Germinal center (tissue), 1 donor: ENCODE measurements around the gene PPP1CC.
"Not testable (repeated sequence)": the region's sequence is repeated elsewhere in the genome, so short reads cannot be mapped to it uniquely, and the experiment has no call there.

Experiments used
- DNase-seq: peaks from one replicate; pipeline ENCODE4 v3.0.0; 2012; ENCODE audit warnings: mixed read lengths, low spot score

The PPP1CC gene

DNA sequence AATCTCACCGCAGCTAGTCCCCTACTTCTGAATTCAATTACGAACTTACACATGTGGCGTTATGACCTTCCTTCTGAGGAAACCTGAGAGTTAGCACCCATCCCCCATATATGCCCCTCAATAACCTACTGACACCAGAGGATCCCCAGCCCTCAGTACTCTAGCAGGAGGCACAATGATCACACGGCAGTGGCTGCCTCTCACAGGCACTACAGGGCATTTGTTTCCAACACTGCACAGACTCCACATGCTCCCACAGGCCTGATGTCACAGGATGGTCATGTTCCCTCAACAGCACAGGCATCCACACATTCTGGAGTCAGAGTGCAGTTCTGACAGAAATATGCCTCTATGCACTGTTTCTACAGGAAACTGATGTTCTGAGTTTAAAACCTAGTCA lies 17.4 kb downstream of the PPP1CC start:
- no peak for DNase-seq

DNA sequence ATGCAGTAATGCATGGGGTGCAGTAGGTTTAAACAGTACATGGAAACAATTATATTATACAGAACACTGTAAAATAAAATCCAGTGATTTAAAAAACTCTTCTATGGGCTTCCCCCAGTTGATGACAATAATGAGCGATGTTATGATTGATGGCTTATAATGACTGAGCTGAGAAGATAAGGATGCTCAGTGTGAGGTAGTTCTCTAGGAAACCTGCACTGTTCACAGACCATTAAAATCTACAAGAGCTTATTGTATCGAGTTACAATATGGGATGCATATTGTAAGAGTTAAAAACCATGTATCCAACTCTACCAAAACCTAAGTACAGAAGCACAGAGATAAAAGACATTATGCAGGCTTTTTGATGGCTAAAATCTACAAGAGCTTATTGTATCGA lies 19.8 kb downstream of the PPP1CC start:
- not testable (repeated sequence) for DNase-seq

DNA sequence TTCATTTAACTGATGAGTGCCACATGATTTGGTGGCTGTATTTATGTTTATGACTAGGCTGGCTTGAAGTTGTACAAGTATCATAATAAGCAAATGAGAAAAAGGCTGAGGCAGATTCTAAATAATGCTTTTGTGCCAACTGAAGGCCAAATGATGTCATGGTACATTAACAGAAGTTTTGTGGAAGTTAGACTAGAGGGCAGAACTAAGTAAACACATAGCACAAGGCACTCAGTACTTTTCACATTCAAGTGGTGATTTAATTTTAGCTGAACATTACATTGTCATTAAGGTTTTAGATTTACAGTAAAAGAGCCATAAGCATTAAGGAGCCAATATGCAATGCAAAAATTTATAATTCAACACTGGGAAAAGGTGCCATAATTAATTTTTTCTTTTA lies 21.1 kb downstream of the PPP1CC start:
- DNase-seq: no peak

DNA sequence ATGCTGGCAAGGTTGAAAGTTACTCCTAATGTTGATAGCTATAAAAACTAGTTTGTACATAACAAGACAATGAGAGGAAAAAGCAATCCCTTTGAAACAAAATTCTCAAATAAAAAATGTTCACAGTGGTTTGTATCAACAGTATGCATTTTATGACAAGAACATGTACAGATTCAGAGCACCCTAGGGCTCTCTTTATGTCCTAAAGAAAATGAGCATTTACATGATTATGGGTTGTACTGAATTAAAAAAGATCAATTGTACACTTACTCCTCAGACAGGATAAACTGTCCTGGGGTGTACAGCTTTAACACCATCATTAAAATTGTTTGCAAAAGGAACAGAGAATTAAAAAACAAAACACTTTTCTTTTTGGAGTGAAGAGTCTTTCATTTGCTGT lies 22.2 kb downstream of the PPP1CC start:
- DNase-seq: no peak

DNA sequence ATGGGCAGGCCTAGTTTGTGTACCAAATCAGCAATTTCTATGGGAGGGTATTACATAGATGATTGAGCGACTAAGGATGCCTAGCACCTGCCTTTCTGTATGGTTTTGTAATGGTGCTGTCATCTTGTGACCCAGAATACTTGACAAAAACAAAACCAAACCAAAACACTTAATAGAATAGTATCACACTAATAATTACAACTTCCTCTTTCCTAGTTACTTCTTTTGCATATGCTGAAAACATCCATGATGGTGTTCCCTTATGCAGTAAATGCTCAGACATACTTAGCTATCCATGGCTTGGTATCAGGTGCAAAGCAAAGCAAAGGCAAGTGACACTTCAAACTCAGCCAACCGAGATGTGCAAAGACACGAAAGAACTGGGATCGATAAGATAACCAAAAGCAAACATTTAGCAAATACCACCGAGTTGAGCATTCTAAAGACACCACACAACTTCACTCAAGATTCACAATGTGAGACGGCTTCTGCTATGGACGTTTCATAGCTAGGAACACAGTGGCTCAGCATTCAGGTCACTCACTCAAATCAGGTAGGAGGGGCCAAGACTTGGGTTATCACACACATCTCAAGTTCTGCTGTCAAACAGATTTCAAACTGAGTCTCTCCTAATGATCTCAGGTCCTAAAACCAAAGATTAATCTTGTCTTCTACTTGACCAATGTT lies 24.3 kb downstream of the PPP1CC start:
- DNase-seq: peak; percentile 43

DNA sequence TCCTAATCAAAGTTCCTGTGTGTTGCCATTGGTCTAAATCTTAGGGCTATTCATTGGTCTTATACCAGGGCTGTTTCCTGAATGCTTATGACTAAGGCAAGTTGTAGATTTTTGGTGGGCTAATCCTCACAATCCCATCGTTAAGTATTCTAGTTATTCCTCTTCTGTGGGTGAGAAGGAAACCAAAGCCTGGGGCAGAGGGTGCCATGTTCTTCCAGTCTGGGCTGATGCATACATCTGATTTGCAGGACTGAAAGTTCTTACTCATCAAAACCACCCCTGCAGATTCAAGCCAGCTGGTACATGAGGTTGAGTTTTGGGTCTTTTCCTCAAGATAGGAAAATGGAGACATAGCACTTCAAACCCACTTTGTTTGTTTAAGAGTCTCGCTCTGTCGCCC lies 25.7 kb downstream of the PPP1CC start:
- no peak for DNase-seq

DNA sequence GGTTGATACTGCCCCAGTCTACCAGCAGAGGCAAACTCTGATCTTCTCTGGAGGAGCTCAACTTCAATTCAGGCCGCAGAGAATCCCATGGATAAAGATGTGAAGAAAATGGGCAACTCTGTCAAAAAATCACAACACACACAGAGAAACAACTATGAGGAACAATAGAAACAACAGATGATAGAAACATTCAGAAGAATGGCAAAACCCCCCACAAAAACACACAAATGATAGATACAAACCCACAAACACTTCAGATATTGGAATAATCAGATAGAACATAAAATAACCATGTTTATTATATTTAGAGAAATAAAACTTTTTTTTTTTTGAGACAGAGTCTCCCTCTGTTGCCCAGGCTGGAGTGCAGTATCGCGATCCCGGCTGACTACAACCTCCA lies 33.8 kb downstream of the PPP1CC start:
- no peak for DNase-seq

DNA sequence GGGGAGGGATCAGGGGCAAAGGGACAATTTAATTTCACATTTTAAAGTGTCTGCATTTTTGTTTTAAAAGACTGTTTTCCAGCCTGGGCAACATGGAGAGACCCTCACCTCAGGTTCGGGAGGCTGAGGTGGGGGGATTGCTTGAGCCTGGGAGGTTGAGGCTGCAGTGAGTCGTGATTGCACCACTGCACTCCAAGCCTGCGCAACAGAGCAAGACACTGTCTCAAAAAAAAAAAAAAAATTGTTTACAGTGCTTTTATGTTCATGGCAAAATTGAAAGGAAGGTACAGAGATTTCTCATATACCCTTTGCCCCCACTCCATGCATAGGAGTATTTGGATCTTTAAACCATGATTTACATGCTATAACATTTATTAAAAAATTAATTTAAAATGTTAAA lies 37.4 kb downstream of the PPP1CC start:
- DNase-seq: no peak

DNA sequence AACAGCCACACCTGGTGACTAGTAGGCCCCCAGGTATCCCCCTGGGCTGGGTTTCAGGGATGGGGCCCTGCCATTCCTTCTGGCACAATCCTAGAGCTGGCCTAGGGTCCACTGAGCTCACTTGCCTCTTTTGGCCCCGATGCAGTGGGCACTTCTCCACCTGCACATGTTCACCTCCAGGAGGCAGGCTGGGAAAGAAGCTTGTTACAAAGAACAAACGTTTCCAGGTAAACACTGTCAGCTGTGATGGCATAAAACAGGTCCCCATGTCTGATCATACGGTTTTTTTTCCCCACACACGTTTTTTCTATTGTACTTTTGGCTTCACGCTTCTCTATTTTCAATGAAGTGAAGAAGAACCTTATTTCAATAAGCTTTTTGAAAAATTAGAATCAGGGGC lies 37.9 kb downstream of the PPP1CC start:
- no peak for DNase-seq

DNA sequence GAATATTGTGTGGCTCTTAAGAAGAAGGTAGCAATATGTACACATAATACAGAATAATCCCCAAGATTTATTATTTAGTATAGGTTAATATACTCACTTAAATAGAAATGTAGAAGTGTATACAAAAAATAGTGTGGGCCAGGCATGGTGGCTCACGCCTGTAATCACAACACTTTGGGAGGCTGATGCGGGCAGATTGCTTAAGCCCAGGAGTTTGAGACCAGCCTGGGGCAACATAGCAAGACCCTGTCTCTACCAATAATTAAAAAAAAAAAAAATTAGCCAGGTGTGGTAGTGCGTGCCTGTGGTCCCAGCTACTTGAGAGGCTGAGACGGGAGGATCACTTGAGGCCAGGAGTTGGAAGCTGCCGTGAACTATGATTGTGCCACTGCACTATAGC lies 38.5 kb downstream of the PPP1CC start:
- no peak for DNase-seq

DNA sequence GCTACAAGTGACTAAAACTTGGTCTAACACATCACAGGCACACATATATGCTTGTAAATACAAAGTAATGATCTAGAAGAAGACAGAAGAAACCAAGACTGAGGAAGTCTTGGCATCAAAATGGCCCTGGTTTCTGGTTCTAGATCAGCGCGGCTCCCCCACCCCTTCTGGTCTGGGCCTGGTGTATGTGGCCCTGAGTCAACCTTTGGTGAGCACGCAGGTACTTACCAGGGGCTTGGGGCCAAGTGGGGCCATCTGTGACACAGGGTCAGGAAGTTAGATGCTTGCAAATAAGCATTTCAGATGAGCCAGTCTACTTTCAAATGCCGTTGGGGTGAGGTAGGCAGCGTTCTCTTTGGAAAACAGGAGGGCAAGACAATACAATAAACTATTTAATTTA lies 40.6 kb downstream of the PPP1CC start:
- no peak for DNase-seq

DNA sequence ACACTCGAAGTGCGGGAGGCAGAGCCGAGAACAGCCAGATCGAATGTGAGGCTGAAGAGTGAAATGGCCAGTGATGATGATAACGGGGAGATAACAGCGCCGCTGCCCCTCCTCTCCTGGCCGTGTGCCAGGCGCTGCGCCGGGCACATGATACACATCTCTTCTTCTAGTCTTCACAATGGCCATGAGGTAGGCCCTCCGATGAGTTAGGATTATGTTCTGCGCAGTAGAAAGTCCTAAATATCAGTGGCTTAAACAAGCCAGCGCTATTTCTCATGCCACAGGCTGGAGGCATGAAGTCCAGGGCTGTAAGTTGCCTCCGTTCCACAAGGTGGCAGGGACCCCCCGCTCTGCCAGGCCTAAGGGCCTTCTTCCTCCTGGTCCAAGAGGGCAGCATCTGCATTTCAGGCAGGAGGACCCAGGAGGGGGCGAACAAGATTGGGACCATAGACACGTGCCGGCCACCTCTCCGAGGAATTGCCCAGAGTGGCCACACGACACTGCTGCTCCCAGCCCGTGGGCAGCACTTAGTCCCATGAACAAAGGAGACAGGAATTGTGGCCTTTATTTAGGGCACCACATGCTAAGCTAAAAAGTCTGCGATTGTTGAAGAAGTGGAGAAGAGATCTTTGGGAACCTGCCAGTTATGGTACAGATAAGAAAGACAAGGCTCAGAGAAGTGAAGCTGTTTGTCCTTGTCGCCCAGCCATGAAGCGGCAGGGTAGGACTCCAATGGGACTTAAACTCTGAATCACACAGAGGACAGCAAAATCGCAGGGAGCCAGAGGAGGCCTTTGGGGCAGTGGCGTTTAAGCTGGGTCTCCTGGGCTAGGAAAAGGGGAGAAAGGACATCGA lies 42.9 kb downstream of the PPP1CC start:
- no peak for DNase-seq

DNA sequence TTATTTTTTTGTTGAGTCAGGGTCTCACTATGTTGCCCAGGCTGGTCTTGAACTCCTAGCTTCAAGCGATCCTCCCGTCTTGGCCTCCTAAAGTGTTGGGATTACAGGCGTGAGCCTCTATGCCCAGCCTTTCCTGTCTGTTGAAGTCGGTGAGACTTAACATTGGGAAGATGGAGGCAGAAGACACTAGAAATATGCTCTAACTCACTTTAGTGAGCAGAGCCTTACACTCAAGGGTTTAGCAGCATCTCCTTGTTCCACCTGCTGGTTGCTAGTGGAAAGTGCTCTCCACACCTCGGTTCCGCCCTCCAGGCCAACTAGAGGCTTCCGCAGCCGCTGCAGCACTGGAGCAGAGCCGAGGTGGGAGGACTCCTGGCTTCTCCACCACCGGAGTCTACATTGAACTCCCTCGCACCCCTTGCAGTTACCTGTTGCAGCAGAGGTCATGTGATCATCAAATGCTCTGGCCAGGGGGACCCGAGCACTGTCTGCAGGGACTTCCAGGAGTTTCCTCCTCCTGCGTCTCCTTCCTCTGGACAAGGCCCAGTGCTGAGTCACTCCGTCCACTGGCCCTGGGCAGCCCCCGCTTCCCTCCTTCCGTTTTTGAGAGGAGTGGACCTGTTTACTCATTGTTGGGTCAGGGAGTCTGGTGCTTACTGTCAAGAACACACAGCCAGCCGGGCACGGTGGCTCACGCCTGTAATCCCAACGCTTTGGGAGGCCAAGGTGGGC lies 44.4 kb downstream of the PPP1CC start:
- DNase-seq: peak; percentile 79

DNA sequence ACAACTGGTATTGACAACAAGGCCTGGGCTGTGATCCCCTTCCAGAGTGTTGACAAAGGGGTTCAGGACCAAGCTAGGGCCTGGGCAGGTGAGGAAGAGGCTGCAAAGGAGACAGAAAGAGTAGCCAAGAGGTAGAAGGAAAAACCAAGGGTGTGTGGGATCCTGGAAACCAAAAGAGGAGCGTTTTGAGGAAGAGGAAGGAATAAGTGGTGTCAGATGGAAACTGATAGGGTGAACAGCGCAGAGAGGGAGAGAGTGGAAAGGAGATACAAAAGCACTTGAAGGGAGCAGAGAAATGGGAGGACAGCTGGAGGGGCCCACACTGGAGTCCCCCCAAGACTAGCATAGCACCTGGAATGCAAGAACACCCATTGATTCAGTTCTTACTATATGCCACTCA lies 45.5 kb downstream of the PPP1CC start:
- no peak for DNase-seq

DNA sequence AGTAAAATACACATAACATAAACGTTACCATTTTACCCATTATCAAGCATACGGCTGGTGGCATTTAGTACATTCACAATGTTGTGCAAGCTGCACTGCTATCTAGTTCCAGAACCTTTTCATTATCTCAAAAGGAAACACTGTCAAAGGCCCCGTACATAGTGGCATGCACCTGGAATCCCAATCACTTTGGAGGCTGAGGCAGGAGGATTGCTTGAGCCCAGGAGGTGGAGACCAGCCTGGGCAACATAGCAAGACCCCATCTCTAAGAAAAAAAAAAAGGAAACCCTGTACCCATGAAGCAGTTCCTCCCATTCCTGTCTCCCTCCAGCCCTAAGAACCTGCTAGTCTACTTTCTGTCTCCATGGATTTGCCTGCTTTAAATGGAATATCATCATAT lies 46.4 kb downstream of the PPP1CC start:
- no peak for DNase-seq

DNA sequence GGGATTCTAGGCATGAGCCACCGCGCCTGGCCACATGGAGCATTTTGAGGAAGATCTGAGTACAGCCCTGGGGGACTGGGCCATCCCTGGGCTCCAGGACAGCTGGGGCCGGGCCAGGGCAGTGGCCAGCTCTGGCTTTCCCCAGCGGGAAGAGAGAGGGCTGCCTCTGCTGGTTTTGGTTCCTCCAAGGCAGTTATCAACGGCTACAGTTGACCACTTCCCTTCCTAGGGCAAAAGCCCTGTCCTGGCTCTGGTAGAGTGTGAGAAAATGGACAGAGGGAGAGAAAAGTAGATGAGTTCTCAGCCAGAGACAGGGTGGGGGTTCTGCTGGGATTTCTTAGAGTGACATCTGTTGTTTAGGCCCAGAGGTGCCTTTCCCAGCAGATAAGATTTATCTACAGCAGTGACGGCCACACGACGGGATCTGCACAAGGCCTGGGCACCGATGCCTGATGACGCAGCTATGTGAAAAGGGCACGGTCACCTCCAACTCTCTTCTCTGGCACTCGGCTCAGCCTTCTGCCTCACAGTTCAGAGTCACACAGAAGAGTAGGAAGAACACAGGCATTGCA lies 48.3 kb downstream of the PPP1CC start:
- no peak for DNase-seq

DNA sequence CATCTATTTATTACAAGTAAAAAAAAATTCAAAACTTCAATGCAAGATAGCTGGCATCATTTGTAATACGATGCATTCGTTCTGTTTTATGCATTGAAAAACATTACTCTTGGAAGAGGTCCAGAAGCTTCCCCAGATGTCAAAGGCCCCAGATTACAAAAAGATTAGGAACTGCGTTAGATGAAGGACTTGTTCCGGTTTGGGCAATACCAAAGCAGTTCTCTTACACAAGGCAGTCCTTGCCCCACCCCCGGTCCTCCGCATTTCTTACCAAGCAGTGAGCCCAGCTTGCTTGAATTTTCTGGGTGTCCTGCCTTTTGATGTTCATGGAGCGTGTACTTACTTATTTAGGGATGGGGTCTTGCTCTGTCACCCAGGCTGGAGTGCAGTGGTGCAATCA lies 49.0 kb downstream of the PPP1CC start:
- no peak for DNase-seq

DNA sequence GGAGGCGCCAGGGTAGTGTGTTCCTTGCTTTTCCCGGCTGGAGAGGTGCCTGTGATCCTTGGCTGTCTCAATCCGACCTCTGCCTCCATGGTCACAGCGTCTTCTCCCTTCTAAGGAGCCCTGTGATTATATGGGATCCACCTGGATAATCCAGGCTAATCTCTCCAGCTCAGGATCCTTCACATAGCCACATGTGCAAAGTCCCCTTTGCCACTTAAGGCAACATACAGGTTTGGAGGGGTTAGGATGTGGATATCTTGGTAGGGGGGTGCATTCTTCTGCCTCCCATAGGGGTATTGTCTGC lies 52.6 kb downstream of the PPP1CC start:
- DNase-seq: no peak

DNA sequence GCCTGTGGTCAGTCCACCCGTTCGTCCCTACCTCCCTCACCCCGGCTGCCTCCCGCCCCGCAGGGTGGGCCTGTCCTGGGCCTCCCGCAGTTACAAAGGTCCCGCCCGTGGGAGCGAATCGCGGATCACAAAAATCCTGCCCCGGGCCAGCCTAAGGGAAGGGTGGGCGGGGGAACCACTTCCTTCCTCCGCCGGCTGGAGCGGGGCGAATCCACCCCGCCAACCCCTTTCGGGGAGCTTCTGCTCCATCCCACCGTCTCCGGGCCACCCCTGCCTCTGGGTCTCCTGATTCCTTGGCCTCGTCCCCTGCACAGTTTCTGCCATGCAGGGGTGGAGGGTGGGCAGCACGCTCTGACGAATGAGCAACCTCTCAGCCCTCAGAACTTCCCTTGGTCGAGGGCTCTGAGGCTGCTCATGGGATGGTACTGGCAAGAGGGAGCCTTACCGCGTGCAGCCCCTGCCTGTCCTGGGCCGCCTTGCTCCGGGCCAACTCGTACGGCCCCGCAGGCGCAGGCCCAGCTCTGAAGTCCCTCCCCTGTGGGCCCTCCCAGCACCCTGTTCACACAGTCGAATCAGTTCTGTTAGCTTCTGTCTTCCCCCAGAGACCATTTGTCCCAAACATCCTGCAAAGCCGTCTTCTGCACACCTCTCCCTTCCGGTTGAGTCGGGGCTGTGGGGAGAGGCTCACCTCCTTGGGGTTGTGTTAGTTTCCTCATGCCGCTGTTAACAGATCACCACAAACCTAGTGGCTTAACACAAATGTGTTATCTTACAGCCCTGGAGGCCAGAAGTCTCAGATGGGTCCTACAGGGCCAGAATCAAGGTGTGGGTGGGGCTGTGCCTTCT lies 53.2 kb downstream of the PPP1CC start:
- peak; percentile 74 for DNase-seq

DNA sequence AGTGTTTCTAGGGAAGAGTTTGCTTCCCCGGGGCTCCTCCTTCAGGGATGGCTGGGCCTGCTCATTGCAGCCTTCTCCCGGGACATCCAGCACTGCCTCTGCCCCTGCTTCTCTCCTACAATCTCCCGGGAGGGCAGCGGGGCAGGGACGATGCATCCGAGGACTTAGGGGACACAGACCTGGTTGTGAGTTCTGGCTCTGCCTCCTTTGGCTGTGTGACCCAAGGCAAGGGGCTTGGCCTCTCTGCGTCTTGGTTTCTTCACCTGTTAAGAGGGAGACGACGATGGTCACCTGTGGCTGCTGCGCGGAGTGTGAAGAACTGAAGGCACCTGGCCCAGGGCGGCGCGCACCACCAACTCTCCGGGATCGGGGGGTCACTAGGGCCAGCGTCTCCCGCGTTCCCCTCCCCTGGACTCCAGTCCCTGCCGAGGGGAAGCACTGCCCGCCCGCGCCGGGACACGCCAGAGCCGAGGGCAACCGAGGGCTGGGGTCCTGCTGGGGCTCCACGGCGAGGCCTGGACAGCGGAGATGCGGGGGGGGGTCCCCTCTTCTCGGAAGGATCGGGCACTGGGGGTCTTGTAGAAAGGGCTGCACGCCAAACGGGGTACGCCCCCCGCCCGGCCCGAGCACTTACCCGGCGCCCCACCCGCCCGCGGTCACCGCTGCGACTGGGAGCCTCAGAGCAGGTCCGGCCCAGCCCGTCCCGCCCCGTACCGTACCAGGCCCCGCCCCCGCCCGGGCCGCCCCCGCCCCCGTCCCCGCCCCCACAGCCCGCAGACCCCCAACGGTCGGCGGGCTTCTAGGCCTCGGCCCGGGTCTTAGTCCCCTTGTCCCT lies 54.0 kb downstream of the PPP1CC start, which contains the start of gene HVCN1:
Gene HVCN1 (minus strand): TSS at position 670 of the 835 bp plus-strand sequence. CDS start 5,870 bp downstream, outside the sequence.
- DNase-seq: peak; percentile 79
